Measurements from ENCODE around the gene PHF20.
"Not testable (repeated sequence)": the region's sequence is repeated elsewhere in the genome, so short reads cannot be mapped to it uniquely, and the experiment has no call there.

Gene PHF20

GRCh38 chr20:35783811-35784210 lies 12.0 kb downstream of the PHF20 start:
- DNase-seq, result not testable (repeated sequence)

DNA sequence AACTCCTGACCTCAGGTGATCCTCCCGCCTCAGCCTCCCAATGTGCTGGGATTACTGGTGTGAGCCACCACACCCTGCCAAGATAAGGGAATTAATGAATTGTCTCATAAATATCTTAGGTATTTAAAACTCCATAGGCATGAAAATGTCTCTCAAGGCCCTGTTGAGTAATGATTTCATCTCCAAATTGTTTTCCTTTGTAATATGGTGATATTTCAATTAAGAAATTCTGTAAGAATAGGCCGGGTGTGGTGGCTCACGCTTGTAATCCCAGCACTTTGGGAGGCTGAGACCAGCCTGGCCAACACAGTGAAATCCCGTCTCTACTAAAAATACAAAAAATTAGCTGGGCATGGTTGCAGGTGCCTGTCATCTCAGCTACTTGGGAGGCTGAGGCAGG lies 13.7 kb downstream of the PHF20 start:
- DNase-seq, result not testable (repeated sequence)

DNA sequence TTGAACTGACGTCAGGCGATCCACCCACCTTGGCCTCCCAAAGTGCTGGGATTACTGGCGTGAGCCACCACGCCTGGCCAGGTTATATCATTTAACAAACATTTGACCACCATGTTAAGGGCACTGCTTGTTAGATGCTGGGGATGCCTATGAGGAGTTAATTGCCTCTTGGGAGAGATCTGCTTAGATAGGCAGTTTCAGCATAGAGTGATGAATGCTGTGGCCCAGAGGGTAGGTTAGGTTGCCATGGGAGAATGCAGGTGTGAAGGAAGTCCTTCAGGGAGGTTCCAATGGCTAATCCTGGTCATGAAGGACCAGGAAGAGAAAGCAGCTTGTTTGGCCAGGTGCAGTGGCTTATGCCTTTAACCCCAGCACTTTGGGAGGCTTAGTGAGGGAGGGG lies 17.0 kb downstream of the PHF20 start:
- DNase-seq, result no peak

DNA sequence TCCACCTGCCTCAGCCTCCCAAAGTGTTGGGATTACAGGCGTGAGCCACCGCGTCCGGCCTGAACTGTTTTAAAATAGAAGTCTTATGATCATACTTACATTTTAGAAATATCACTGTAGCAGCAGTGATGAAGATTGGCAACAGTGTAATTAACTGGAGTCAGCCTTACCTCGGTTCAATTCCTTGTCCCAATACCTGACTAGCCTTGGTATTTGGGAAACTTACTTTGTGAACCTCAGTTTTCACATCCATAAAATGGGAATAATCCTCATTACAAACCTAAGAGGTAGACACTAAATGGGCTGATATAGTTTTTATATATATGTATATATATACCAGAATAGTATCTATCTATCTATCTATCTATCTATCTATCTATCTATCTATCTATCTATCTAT lies 19.3 kb downstream of the PHF20 start:
- no peak for DNase-seq

GRCh38 chr20:35791821-35792220 lies 20.0 kb downstream of the PHF20 start:
- DNase-seq, result no peak

GRCh38 chr20:35792740-35793139 lies 20.9 kb downstream of the PHF20 start:
- no peak for DNase-seq

DNA sequence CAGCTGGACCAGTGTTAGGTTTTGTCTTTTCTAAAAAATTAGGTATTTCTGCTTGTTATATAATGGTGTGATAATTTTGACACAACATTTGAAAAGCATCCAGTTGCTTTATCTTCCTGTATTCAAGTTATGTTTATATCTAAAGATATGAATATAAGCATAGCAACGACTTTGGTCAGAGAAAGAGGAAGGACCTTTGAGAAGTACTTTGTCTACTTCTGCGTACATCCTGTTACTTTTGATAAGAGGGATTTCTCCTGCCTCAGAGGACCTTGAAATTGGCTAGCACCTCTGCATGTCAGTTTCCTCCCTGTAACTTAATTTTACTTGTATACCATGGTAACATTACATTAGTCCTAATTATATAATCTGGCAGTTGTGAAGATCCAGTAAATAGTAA lies 24.8 kb downstream of the PHF20 start:
- DNase-seq, result no peak

- no peak for DNase-seq
Observed at GRCh38 chr20:35801865-35802264, 30.1 kb downstream of the PHF20 start.

- DNase-seq, result no peak
Observed at GRCh38 chr20:35806075-35806474, 34.3 kb downstream of the PHF20 start.

DNA sequence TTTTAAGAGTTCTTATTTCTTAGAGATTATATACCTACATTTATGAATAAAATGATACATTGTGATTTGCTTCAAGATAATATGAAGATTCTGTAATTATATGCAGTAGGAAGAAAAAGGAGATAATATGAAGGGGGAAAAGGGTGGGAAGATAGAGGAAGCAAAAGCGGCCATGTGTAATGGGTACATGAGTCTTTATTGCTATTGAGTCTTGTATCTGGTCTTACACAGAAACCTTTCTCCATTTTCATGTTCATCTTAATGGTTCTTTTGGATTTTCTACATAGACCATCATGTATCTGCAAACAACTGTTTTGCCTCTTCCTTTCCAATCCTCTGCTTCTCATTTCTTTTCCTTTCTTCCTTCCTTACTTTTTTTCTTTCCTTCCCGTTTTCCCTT lies 36.1 kb downstream of the PHF20 start:
- no peak for DNase-seq

GRCh38 chr20:35820715-35821114 lies 48.9 kb downstream of the PHF20 start:
- DNase-seq, result no peak

DNA sequence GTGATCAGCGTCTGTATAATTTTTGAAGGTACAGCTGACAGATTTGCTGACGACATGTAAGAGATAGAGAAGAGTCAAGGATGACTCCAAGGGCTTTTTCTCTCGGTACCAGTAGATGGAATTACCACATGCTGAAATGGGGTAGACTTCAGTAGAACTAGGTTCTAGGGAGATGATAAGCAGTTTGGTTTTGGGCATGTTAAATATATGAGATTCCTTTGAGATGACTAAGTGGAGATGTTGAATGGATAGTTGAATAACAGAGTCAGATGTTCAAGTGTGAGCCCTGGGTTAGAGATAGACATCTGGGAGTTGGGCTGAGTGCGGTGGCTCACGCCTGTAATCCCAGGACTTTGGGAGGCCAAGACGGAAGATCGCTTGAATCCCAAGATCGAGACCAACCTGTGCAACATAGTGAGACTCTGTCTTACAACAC lies 50.0 kb downstream of the PHF20 start:
- DNase-seq, result no peak

DNA sequence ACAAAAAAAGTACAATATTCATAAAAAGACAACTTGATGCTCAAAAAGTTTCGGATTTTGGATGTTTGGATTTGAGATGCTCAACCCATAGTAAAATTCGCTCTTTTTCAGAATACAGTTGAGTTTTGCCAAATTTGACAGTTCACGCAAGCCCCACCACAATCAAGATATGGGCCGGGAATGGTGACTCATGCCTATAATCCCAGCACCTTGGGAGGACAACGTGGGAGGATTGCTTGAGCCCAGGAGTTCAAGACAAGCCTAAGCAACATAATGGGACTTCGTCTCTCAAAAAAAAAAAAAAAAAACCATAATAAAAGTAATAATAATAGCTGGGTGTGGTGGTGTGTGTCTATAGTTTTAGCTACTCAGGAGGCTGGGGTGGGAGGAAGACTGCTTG lies 51.3 kb downstream of the PHF20 start:
- DNase-seq, result no peak

- no peak for DNase-seq
Observed at GRCh38 chr20:35823937-35824336, 52.1 kb downstream of the PHF20 start.

DNA sequence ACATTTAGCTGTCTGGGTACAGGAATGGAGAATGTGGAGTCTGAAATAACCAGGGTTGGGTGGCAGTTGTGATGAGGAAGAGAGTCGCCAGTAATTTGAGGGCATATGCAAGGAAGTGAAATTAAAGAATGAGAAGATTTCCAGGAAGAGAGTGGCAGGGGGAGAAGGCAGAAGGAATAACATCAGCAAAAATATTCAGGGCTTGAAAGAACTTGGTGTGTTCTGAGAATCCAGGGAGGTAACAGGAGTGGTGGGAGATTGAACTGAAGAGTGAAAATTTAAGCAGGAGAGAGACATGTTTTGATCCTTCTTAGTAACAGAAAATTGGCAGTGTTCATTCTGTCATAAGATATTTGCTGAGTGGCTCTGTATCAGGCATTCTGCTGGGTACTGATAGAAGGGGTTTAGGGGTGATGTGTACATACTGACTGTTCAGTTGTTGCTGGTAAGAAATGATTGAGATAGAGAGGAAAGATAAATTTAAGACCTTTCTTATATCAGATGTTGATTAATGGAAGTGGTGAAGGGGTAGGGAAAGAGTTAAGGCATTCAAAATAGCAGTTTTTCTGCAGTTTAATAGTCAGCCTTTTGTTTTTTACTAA lies 54.7 kb downstream of the PHF20 start:
- no peak for DNase-seq

DNA sequence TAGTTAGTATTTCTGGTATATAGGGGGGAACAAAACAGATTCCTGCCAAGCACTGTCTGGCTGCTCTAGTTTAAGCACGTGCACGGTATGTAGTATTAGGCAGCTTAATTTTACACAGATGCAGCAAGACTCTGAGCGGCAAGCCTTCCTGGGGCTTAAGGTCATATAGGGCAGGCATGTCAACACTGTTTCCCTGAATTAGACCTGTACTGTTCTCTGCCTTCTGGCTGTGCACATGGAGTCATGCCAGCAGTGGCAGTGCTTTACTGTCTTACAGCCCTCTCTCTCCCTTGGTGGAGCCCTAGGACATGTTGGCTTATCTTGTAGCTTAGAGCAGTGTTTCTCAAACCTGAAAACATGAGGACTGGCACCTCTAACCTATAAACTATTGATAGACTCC lies 56.6 kb downstream of the PHF20 start:
- DNase-seq, result no peak

- no peak for DNase-seq
Observed at GRCh38 chr20:35828916-35829315, 57.1 kb downstream of the PHF20 start.

GRCh38 chr20:35830264-35830663 lies 58.4 kb downstream of the PHF20 start:
- no peak for DNase-seq

DNA sequence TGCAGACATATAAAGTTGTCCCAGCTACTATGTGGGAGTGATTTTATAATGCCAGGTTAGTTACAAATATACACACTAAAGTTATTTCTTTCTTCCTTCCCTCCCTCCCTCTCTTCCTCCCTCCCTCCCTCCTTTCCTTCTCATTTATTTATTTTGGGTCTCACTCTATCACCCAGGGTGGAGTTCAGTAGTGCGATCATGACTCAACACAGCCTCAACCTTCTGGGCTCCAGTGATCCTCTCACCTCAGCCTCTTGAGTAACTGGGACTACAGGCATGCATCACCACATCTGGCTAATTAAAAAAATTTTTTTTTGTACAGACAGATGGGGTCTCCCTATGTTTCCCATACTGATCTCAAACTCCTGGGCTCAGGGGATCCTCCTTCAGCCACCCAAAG lies 59.2 kb downstream of the PHF20 start:
- DNase-seq, result no peak

DNA sequence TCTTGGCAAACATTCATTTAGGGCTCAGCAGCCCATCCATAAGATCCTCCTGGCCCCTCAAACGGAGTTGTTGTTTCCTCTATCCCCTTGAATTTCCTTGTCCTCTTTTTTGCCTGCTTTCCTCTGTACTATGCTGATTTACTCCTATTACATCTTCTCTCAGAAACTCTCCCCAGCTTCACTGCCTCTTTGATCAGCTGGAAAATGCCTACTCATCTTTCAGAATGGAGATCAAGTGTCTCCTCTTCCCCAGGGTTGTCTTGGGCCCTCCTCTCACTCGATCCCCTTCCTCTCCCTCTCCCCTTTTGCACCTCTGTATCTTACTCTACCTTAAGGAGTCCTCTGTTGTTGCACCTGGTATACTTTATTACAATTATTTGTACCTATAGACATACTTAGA lies 60.2 kb downstream of the PHF20 start:
- DNase-seq, result no peak

GRCh38 chr20:35833241-35833640 lies 61.4 kb downstream of the PHF20 start:
- DNase-seq, result no peak

DNA sequence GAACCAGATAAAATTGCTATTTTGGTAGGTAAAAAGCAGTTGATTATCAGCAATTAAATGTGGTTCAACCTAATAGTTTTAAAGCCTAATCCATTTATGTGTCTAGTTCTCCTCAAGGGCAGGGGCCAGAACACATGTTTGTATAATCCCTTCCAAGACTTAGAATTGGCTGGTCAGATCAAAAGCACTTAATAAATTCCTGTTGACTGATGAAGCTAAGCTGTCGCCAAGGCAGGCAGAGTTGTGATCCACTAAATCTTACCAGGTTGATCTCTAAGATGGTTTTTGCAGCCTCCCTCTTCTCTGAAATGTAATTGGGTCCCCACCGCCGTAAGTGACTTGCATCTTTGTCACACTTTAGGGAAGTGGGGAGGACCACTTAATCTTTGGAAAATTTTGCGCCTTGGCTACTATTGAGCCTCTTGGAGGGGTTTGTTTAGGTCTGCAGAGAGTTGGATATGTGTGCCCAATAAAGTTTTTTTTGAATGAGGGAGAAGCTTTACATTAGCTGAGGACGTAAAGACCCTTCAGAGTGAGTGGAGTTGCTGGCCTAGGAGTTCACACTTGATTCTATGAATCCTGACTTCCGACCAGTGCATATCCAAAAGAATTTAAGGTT lies 65.9 kb downstream of the PHF20 start:
- DNase-seq, result no peak

DNA sequence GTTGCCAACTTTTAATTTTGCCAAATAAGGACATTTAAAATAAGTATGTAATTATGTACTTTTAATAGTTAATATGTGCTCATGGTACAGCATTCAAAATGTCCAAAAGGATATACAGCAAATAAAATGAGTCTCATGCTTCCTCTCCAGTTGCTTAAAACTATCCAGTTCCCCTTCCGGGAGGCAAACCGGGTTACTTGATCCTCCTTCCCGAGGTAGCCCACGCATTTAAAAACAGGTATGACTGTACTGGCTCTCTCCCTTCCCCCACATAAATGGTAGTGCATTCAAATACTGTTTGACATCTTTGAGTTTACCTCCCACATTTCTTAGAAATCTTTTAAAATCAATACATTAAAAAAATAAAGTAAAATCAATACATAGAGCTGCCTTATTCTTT lies 66.4 kb downstream of the PHF20 start:
- no peak for DNase-seq

DNA sequence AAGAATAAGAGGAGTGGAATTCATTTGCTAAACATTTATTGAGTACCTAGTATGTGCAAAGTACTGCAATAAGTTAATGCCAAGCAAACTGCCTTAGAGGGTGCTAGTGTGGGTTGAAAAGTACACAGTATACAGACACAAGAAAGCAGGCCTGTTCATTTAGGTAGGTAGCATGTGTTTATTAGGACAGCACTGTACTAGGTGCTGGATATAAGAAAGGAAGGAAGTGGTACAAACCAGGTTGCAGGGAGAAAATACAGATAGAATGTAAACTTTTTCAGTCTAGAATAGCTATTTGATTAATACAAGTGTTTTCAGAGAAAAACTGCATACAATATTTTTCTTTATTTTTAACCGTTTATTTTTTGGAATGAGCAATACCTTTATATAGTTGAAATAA lies 68.1 kb downstream of the PHF20 start:
- DNase-seq, result no peak

- peak; percentile 7 for DNase-seq
Observed at GRCh38 chr20:35840421-35840820, 68.6 kb downstream of the PHF20 start.
